Measurements from ENCODE around the gene EPG5.
A peak's percentile ranks its signal among the peaks of the same experiment; 100 is the strongest.
"Not testable (repeated sequence)": the region's sequence is repeated elsewhere in the genome, so short reads cannot be mapped to it uniquely, and the experiment has no call there.

Gene EPG5

DNA sequence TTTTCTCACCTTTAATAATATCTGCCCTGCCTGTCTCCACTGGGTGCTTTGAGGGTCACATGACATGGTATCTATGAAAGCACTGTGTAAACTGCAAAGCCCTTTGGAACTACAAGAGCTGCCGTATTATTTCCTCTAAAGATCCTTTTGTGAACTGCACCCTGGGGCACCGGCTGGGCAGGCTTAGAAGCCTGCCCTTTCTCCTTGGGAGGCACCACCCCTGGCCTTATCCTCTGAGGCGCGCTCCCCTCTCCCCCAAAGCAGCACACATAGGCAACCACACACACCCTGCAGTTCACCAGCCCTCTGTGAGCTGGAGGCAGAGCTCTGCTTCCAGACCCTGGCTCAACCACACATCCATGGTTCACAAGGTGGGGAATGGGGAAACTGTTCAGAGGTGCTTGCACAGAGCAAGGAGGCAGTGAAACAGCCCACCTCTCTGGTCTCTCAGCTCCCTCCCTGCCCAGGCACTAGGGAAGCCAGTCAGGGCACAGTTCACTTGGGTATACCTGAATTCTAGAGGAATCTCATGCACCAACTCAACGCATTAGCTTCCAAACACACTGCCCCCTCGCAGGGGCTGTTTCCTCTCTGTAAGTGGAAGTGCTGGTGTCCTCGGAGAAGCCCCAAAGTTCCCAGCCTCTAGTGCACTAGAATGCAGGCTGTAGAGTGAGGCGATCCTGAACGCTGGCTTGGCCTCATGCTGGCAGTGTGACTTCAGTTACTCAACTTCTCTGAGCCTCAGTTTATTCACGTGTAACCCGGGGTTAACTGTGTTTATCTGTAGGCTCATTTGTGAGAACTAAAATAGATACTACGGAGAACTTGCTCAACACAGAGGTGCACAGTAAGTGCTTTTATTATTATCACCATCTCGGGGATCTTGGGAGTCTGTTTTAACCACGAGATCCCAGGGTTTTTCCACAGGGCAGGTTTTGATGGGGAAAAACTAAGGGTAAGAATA lies 130.6 kb downstream of the EPG5 start:
- no peaks in the 10 kb centered on the region for H4K20me1 ChIP-seq
- no peaks in the 10 kb centered on the region for H3K27me3 ChIP-seq
- TF ChIP-seq Cebpa-rat (IDR thresholded peaks at IDR 0.05): no peak
- H3K4me1 ChIP-seq: peaks cover 32% of the 10 kb centered on the region
- H3K9ac ChIP-seq: no peak overlapping the region
- no peak overlapping the region for H3K4me2 ChIP-seq
- H3K4me3 ChIP-seq: no peak overlapping the region
- peaks cover 23% of the 10 kb centered on the region for H3K9me3 ChIP-seq
- H3K36me3 ChIP-seq: peaks cover 5% of the 10 kb centered on the region; the same call in 1 of the 2 replicates
- no peak overlapping the region for H3K27ac ChIP-seq

- peaks cover 23% of the 10 kb centered on the region for H3K9me3 ChIP-seq
- peaks cover 5% of the 10 kb centered on the region; the same call in 1 of the 2 replicates for H3K36me3 ChIP-seq
- no peak overlapping the region for H3K9ac ChIP-seq
- H3K4me1 ChIP-seq: peaks cover 20% of the 10 kb centered on the region
- H3K27me3 ChIP-seq: no peaks in the 10 kb centered on the region
- TF ChIP-seq Cebpa-rat (IDR thresholded peaks at IDR 0.05): no peak
- no peak overlapping the region for H3K27ac ChIP-seq
- no peak overlapping the region for H3K4me3 ChIP-seq
- H4K20me1 ChIP-seq: no peaks in the 10 kb centered on the region
- no peak overlapping the region for H3K4me2 ChIP-seq
Observed at GRCh38 chr18:45835057-45835636, 132.0 kb downstream of the EPG5 start.

DNA sequence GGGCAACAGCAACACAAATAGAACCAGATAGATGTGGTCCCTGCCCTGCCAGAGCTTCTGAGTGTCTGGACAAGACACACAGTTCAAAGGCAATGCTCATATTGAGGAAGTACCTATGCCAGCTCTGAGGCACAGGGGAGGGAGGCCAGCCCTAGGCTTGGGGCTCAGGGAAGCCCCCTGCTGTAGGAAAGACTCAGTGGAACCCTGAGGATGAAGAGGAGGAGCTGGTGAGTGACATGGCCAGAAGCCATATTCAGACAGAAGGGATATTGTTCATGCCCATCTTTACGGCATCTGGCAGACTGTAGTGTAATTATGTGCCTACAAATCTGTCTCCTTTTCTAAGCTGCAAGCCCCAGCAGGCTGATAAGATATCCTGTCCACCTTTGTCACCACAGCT lies 132.8 kb downstream of the EPG5 start:
- Histone ChIP-seq H4K20me1 (no peaks in the 10 kb centered on the region), H3K36me3 (peaks cover 5% of the 10 kb centered on the region; the same call in 1 of the 2 replicates), H3K9ac (no peak overlapping the region), H3K27me3 (no peaks in the 10 kb centered on the region), H3K4me2 (no peak overlapping the region), H3K4me3 (no peak overlapping the region), H3K4me1 (peaks cover 20% of the 10 kb centered on the region), H3K27ac (no peak overlapping the region), H3K9me3 (peaks cover 23% of the 10 kb centered on the region)
- no peak for TF ChIP-seq Cebpa-rat (IDR thresholded peaks at IDR 0.05)

GRCh38 chr18:45833846-45834245 lies 133.3 kb downstream of the EPG5 start:
- Histone ChIP-seq H3K27ac (no peak overlapping the region), H3K9me3 (peaks cover 19% of the 10 kb centered on the region)
- no peak for TF ChIP-seq Cebpa-rat (IDR thresholded peaks at IDR 0.05)

GRCh38 chr18:45830917-45831316 lies 136.2 kb downstream of the EPG5 start:
- no peak for TF ChIP-seq Cebpa-rat (IDR thresholded peaks at IDR 0.05)
- Histone ChIP-seq H3K9ac (no peak overlapping the region), H3K27ac (no peak overlapping the region), H3K36me3 (no peaks in the 10 kb centered on the region), H3K4me2 (no peak overlapping the region), H3K27me3 (no peaks in the 10 kb centered on the region), H3K4me3 (no peak overlapping the region), H3K4me1 (peaks cover 54% of the 10 kb centered on the region), H3K9me3 (no peaks in the 10 kb centered on the region), H4K20me1 (no peaks in the 10 kb centered on the region)

More at GRCh38 chr18:45833846-45834245, 133.3 kb downstream of the EPG5 start:
- Histone ChIP-seq H3K27me3 (no peaks in the 10 kb centered on the region), H3K36me3 (peaks cover 5% of the 10 kb centered on the region; the same call in 1 of the 2 replicates), H3K4me2 (no peak overlapping the region), H3K4me1 (peaks cover 24% of the 10 kb centered on the region), H3K9ac (no peak overlapping the region), H3K4me3 (no peak overlapping the region), H4K20me1 (no peaks in the 10 kb centered on the region)

DNA sequence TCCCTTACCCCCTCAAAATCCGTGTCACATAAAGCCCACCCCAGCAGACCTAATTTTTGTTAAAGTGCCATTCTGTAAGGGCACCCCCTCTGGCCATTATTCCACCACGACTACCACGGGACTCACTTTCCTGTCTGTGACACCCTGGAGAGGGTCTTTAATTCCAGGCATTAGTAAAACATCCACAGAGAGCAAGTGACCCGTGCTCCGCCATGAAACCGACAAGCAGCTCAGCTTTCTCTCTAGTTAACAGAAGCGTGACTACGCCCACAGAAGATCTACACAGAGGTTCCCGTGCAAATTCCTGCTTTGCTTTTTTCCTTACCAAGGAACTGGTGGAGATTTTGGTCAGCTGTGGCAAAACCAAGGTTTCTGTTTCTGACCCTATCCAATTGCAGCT lies 137.3 kb downstream of the EPG5 start:
- Histone ChIP-seq H3K27me3 (no peaks in the 10 kb centered on the region), H3K4me2 (peak overlapping the region; percentile 84), H3K4me1 (peaks cover 63% of the 10 kb centered on the region), H3K27ac (no peak overlapping the region), H4K20me1 (no peaks in the 10 kb centered on the region), H3K4me3 (no peak overlapping the region), H3K36me3 (no peaks in the 10 kb centered on the region), H3K9ac (no peak overlapping the region), H3K9me3 (no peaks in the 10 kb centered on the region)
- TF ChIP-seq Cebpa-rat (IDR thresholded peaks at IDR 0.05): no peak

- Histone ChIP-seq H3K36me3 (no peaks in the 10 kb centered on the region), H3K27ac (peak overlapping the region; percentile 26), H3K27me3 (no peaks in the 10 kb centered on the region), H4K20me1 (no peaks in the 10 kb centered on the region), H3K4me3 (no peak overlapping the region), H3K4me1 (peaks cover 65% of the 10 kb centered on the region), H3K9me3 (no peaks in the 10 kb centered on the region), H3K4me2 (peak overlapping the region; percentile 84), H3K9ac (no peak overlapping the region)
- no peak for TF ChIP-seq Cebpa-rat (IDR thresholded peaks at IDR 0.05)
Observed at GRCh38 chr18:45828917-45829811, 138.0 kb downstream of the EPG5 start.

GRCh38 chr18:45826716-45827115 lies 140.4 kb downstream of the EPG5 start:
- Histone ChIP-seq H3K4me1 (peaks cover 71% of the 10 kb centered on the region), H3K9me3 (peaks cover 16% of the 10 kb centered on the region), H3K4me2 (peak overlapping the region; percentile 84)
- 0 out of 2 replicates have a peak, but pooled peaks have one; percentile 29 for TF ChIP-seq Cebpa-rat (IDR thresholded peaks at IDR 0.05)
- not testable (repeated sequence) for H3K4me3 ChIP-seq, H3K27ac ChIP-seq, H4K20me1 ChIP-seq, H3K9ac ChIP-seq, H3K27me3 ChIP-seq, H3K36me3 ChIP-seq

DNA sequence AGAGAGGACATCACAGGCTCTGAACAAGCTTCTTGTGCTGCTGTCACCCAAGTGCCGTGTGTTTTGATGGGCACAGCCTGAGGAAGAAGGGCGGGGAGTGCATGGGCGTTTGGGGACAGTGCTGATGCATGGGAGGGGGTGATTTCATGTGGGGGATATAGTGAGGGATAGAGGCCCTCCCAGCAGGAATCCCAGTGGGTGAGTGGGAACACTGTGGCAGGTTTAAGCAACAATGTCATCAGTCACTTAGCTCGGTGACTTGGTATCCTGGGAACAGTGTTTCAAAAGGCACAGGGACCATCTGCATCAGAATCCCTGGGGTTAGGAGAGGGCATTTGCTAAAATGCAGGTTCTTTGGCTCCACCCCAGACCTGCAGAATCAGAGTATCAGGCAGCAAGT lies 141.0 kb downstream of the EPG5 start:
- H4K20me1 ChIP-seq: no peaks in the 10 kb centered on the region
- no peaks in the 10 kb centered on the region for H3K27me3 ChIP-seq
- peaks cover 71% of the 10 kb centered on the region for H3K4me1 ChIP-seq
- H3K4me3 ChIP-seq: no peak overlapping the region
- H3K27ac ChIP-seq: peak overlapping the region; percentile 52; the same call in 1 of the 2 replicates
- no peaks in the 10 kb centered on the region for H3K36me3 ChIP-seq
- TF ChIP-seq Cebpa-rat (IDR thresholded peaks at IDR 0.05): no peak
- no peak overlapping the region for H3K9ac ChIP-seq
- peak overlapping the region; percentile 84 for H3K4me2 ChIP-seq
- H3K9me3 ChIP-seq: peaks cover 16% of the 10 kb centered on the region

Measured in BLaER1 (cell line).